OCI-LY7 (cell line): Measurements from ENCODE around the gene HAVCR1.

Source experiments
- CTCF ChIP-seq: fragments of 200-600 bp; sonication (generic); conservative IDR thresholded peaks from 2 replicates; pipeline ENCODE4 v1.5.1; 2014; ENCODE audit warnings: mild to moderate bottlenecking, antibody characterized with exemption, low read length, moderate library complexity, mixed read lengths
- EZH2phosphoT487 ChIP-seq: fragments of 200-600 bp; sonication (generic); IDR thresholded peaks from 2 replicates; pipeline ENCODE4 v1.6.1; 2018; ENCODE audit warnings: low read depth, borderline replicate concordance, mild to moderate bottlenecking, mixed run types, antibody characterized with exemption, low read length, moderate library complexity, mixed read lengths

GRCh38 chr5:157066080-157066479 is 7.2 kb upstream of the HAVCR1 start:
- TF ChIP-seq CTCF: no peak
- no peak for TF ChIP-seq EZH2phosphoT487
